Measurements from ENCODE around the gene NTHL1.

The NTHL1 gene

DNA sequence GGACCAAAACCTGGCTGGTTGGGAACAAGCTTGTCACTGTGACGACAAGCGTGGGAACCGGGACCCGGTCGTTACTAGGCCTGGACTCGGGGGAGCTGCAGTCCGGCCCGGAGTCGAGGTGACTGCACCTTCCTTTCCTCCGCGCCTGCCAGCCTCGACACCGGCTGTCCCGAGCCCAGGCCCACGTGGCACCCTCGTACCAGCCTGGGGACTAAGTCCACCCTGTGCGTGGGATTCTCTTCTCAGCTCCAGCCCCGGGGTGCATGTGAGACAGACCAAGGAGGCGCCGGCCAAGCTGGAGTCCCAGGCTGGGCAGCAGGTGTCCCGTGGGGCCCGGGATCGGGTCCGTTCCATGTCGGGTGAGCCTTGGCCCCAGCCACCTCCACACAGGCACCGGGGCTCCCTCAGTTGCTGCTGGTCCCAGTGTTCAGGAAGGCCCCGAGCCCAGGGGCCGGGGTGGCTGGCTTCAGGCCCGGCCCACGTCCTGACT lies 31.7 kb upstream of the NTHL1 start:
- no peak overlapping the region for H3K4me3 ChIP-seq (replicated peaks; ENCODE audit: low read depth, low read length)
- TF ChIP-seq, protein P1, sequence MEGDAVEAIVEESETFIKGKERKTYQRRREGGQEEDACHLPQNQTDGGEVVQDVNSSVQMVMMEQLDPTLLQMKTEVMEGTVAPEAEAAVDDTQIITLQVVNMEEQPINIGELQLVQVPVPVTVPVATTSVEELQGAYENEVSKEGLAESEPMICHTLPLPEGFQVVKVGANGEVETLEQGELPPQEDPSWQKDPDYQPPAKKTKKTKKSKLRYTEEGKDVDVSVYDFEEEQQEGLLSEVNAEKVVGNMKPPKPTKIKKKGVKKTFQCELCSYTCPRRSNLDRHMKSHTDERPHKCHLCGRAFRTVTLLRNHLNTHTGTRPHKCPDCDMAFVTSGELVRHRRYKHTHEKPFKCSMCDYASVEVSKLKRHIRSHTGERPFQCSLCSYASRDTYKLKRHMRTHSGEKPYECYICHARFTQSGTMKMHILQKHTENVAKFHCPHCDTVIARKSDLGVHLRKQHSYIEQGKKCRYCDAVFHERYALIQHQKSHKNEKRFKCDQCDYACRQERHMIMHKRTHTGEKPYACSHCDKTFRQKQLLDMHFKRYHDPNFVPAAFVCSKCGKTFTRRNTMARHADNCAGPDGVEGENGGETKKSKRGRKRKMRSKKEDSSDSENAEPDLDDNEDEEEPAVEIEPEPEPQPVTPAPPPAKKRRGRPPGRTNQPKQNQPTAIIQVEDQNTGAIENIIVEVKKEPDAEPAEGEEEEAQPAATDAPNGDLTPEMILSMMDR (IDR thresholded peaks at IDR 0.05; ENCODE audit: low read depth, low read length, missing control alignments), result no peak
- DNase-seq (ENCODE audit: extremely low read depth, low read depth), result no peak

DNA sequence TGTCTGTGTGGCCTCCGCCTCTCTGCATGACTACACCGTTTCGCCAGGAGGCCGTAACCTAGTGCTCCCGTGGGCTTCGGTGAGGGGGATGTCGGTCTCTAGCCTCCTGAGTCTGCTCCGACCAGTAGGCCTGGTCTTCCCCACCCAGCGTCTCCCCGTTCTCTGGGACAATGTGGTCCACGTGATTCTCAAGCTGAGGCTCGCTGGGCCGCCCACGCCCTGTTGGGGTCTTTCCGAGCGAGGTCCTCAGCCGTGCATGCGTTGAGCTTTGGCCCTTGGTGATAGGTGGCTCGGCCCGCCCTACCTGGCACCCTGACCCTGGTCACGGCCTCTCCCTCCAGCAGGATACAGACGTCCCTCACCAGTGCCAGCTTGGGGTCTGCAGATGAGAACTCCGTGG lies 31.1 kb upstream of the NTHL1 start:
- DNase-seq (ENCODE audit: extremely low read depth, low read depth), result no peak
- TF ChIP-seq, protein P1 (IDR thresholded peaks at IDR 0.05; ENCODE audit: low read depth, low read length, missing control alignments), result no peak
- no peak overlapping the region for H3K4me3 ChIP-seq (replicated peaks; ENCODE audit: low read depth, low read length)

DNA sequence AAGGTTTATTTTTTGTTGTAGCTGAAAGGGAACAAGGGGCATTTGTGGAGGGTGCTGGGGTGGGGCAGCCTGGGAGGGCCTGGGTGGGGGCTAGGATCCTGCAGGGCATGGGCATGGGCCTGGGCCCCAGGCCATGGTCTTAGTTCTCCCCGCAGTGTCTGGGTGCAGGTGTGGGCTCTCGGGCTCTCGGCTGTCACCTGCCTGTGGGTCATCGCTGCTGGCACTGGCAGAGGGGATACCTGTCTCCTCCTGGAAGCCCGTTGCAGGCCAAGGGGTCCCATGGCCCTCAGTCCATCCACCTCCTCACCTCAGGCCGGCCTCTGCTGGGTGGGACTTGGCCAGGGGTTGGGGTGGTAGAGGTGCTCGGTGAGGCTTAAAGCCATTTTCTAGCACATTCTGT lies 30.5 kb upstream of the NTHL1 start:
- H3K4me3 ChIP-seq (replicated peaks; ENCODE audit: low read depth, low read length), result no peak overlapping the region
- TF ChIP-seq, protein P1 (IDR thresholded peaks at IDR 0.05; ENCODE audit: low read depth, low read length, missing control alignments), result no peak
- DNase-seq (ENCODE audit: extremely low read depth, low read depth), result no peak

DNA sequence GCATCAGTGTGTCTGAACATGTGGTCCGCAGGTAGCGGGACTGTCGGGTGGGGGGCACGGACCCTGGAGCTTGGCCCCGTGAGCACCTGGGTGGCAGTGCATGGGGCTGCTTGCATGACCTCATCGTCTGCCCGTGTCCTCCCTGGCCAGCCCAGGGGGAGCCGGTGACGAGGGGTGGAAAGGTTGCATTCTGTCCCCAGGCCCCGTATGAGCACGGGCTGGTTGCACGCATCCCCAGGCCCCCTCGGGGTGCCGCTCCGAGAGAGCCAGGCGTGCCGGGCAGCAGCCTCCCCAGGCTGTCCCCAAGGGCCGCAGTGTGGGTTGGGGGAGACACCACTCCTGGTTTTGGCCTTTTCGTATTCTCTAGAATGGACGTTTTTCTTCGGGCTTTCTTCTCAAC lies 30.1 kb upstream of the NTHL1 start:
- H3K4me3 ChIP-seq (replicated peaks; ENCODE audit: low read depth, low read length), result no peak overlapping the region
- TF ChIP-seq, protein P1 (IDR thresholded peaks at IDR 0.05; ENCODE audit: low read depth, low read length, missing control alignments), result no peak
- DNase-seq (ENCODE audit: extremely low read depth, low read depth), result no peak

DNA sequence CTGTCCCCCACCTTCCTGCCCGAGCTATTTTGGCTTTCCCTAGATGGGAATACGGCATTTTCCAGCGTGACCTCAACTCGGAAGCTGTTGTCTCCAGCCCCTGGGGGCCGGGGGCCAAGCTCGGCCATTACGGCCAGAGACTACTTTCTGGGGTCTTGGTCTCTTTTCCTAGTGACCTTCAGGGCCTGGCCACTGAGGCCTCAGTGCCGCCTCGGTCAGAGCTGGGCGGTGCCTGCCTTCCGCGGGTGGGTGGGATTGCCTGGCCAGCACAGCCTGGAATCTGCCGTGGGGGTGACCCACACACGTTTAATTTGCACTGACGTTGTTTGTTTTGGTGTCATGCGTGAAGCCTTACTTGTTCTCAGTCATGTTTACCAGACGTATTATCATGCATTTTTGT lies 29.4 kb upstream of the NTHL1 start:
- no peak overlapping the region for H3K4me3 ChIP-seq (replicated peaks; ENCODE audit: low read depth, low read length)
- no peak for DNase-seq (ENCODE audit: extremely low read depth, low read depth)
- TF ChIP-seq, protein P1 (IDR thresholded peaks at IDR 0.05; ENCODE audit: low read depth, low read length, missing control alignments), result no peak

DNA sequence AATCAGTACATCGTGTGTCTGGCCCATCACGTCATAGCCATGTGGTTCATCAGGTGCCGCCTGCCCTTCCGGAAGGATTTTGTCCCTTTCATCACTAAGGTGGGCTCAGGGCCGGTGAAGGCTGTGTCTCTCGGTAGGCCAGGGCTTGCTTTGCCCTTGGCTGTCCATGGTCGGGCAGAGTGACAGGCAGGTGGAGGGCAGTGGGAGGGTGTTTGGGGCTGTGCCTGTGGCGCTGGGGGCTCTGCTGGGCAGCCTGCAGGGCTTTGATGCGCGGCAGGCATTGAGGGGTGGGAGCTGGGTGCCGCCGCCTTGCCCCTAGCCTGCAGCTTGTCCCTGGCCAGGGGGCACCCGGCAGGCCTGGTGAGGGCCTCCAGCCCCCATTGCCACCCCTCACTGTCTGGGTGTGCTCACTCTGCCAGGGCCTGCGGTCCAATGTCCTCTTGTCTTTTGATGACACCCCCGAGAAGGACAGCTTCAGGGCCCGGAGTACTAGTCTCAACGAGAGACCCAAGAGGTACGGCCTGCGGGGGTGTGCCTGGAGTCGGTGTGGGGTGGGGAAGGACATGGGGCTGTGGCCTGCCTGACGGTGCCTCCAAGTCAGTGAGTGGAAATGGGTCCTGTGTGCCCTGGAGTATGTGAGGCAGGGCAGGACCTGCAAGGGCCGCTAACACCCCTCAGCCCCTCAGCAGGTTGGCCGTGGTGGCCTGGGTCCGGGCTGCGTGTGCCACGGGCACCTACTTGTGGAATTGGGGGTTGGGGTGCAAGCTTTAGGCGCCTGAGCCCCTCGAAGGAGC lies 28.6 kb upstream of the NTHL1 start:
- TF ChIP-seq, protein P1 (IDR thresholded peaks at IDR 0.05; ENCODE audit: low read depth, low read length, missing control alignments), result no peak
- DNase-seq (ENCODE audit: extremely low read depth, low read depth), result no peak
- H3K4me3 ChIP-seq (replicated peaks; ENCODE audit: low read depth, low read length), result no peak overlapping the region

All from HFF-Myc (cell line).